CD4-positive, alpha-beta T cell treated with Interleukin-12 subunit alpha and Interleukin-12 subunit beta, for 1 hour (primary cell): ENCODE results near the gene GALNS.
"Not testable (repeated sequence)": the region's sequence is repeated elsewhere in the genome, so short reads cannot be mapped to it uniquely, and the experiment has no call there.

ENCODE experiments used
- DNase-seq: peaks from one replicate; pipeline ENCODE4 v3.0.0-alpha.2; 2020

The GALNS gene

DNA sequence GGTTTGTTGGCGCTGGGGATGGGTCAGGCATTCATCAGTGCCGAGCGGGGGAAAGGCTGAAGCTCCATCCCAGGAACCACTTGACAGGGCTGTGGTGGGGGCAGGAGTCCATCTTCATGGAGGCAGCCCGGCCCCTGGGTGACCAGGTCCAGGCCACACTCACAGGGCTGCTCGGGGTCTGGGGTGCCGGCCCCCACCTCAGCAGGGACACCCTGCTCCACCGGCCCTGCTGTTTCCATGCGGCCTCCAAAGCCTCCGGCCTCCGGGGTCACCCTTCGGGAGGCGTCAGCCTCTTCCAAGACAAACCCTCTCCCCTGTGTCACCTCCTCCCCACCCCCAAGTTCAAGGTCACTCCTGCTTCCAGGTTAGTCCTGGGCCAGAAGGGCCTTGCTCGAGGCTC, 22.1 kb downstream of the GALNS start:
- DNase-seq = no peak

DNA sequence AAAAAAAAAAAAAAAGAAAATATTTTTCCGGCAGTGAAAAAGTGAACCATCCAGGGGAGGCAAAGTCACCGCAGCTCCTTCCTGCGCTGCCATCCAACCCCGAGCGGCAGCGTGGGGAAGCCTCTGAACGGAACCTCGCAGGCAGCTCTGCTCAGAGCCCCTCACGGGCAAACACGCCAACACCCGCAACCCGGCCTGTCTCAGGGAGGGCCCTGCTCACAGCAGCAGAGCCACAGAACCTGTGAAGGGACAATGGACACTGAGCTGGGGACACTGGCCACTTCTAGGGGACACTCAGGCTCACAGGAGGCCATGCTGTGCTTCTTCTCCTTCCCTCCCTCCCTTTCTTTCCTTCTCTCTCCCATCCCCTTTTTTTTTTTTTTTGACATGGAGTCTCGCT, 23.7 kb downstream of the GALNS start:
- DNase-seq = no peak

- no peak for DNase-seq
Observed at GRCh38 chr16:88831838-88832237, 24.9 kb downstream of the GALNS start.

- no peak for DNase-seq
Observed at GRCh38 chr16:88830783-88831182, 26.0 kb downstream of the GALNS start.

GRCh38 chr16:88830258-88830657, 26.5 kb downstream of the GALNS start:
- no peak for DNase-seq

DNA sequence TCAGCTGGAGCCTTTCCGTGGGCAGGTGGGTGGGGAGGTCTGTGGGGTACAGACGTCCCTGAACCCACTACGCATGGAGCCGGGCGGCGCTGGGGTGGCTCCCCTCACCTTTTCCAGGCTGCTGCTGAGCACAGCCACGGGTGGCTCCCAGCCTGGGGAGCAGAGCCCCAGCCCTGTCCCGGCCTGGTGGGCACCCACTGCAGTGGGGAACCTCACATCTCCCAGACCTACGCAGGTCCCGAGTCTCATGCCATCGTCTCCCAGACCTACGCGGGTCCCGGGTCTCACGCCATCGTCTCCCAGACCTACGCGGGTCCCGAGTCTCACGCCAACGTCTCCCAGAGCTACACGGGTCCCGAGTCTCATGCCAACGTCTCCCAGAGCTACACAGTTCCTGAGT, 28.0 kb downstream of the GALNS start:
- DNase-seq = no peak

DNA sequence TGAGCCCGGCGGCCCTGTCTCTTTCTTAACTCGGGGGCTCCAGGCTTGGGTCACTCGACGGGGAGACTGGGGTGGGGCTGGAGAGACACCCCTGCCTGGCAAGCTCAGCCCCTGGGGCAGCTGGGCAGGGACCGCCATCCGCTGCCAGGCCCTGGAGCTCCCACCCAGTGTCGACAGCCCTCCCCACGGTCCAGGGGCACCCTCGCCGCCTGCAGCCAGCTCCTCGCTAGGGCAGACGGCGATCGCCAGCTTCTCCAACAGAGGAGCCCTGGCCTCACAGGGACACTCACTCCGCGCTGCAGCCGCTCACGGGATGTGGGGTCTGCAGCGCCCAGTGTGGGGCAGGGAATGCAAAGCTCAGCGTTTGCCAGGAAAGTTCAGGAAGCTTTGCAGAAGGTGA, 29.0 kb downstream of the GALNS start:
- DNase-seq = no peak

- DNase-seq = no peak
Observed at GRCh38 chr16:88826070-88826840, 30.5 kb downstream of the GALNS start.

DNA sequence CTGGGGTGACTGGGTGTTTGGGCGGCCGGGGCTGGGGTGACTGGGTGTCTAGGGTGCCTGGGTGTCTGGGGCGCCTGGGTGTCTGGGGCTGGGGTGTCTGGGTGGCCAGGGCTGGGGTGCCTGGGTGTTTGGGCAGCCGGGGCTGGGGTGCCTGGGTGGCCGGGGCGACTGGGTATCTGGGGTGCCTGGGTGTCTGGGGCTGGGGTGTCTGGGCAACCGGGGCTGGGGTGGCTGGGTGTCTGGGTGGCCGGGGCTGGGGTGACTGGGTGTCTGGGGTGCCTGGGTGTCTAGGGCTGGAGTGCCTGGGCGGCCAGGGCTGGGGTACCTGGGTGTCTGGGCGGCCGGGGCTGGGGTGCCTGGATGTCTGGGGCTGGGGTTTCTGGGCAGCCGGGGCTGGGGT, 31.6 kb downstream of the GALNS start:
- DNase-seq = no peak

DNA sequence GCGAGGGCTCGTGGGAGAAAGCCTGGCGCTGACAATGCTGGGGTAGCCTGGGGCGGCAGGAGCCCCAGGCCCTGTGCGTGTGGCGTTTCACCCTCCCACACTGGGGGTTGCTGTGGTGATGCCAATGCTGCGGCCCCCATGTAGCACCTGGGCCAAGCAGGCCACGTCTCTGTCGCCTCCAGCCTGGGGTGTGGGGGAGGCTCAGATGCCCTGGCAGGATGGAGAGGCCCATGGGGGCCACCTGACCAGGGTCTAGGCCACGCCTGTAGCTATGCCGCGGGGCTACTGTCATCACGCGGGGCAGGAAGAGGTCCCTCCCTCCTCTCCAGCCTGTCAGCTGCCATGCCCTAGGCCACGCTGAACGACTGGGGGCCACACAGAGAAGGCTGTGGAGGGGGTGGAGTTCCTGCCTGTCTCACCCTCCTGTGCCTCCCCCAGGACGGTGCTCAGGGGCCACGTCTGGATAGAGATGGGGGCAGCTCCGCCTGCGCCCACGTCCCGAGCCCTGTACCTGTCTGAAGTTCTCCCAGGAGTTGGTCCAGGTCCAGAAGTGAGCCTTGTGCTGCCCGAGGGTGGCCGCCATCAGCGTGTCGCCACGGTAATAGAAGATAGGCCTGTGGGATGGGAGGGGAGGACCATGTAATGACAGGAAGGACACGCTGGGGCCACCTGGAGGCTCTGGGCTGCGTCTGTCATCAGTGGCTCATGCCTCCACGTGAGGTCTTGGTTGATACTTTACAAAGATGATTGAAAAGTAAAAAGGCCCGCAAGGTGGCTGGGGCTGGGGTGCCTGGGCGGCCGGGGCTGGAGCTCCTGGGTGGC, 32.3 kb downstream of the GALNS start:
- DNase-seq = no peak

- DNase-seq = not testable (repeated sequence)
Observed at GRCh38 chr16:88823646-88824045, 33.1 kb downstream of the GALNS start.

DNA sequence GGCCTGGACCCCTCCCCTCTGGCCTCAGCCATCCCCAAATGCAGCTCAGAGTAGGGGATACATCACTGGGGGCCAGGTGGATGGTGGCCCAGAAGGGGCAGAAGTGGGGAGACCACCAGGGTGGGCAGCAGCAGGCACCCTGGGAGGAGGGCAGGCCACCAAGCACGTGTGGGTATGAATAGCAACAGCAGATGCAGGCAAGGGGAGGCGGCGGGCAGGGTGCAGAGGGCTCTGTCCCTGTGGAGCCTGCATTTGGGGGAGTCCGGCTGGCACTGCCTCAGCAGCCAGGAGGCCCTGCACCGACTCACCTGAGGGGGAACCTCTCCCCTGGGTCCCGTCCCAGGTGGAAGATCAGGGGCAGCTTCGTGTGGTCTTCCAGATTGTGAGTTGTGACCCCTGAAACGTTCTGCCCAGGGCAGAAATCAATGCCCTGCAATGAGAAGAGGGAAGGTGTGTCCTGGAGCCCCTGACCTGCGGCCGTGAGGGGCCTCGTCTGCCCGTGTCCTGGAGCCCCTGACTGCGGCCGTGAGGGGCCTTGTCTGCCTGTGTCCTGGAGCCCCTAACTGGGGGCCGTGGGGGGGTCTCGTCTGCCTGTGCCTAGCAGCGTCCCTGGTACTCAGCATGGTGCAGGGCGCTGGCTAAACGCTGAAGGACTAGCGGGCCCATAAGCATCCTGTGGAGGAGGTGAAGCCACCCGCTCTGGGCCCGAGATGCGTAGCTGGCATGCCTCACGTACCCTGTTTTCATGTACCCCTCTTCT, 34.3 kb downstream of the GALNS start:
- no peak for DNase-seq

DNA sequence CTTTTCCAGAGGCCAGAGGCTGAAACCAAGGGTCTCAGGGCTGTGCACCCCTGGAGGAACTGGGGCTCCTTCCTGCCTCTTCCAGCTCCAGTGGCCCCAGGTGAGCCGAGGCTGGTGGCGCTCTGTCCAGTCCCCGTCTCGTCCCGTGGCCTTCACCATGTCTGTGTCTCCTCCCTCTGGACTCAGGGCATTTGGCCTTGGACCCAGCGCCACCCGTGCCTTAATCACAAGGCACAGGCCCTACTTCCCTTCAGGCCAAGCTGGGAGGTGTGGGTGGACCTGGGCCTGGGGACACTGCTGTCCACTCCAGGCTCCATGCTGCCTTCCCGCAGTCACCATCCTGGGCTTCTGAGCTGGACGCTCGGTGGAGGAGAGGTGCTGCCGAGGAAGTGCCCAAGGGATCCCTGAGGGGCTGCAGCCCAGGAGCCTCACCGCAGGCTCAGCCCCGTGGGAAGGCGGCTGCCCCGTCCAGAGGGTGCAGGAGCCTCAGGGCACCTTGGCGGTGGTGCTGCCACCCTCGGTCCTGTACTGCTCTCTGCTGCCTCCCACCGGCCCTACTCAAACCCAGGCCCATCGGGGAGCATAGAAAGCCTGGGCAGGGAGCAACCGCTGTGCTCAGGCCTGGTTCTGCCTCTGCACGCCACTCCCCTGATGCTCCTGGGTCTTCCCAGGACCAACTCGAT, 35.4 kb downstream of the GALNS start:
- no peak for DNase-seq

DNA sequence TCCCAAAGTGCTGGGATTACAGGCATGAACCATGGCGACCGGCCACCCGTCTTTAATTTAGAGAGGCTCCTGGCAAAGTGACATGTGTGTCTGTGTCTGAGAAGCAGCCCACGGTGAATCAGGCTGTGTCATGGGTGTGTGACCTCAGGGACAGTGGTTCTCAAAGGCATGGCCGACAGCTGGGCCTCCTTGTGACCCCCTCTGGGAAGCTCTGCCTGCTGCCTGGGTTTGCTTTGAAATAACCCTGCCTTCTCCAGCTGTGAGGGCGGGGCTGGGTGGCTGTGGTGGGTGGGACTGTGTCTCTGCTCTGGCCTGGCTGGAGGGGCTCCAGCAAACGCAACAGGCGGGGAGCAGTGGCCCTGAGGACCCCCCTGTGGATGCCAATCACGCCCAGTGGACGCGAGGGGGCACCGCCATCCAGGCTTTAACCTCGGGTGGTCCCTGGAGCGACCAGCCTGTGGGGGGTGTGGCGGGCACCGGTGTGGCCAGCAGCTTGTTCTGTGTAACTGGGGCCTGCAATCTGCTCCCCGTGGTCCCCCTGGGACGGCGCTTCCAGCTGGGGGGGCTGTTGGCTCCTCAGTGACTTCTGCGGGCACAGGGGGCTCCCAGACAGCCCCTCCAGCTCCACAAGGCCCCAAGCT, 36.2 kb downstream of the GALNS start:
- no peak for DNase-seq

- DNase-seq = no peak
Observed at GRCh38 chr16:88819126-88819525, 37.6 kb downstream of the GALNS start.

- DNase-seq = no peak
Observed at GRCh38 chr16:88818575-88818874, 38.2 kb downstream of the GALNS start.

DNA sequence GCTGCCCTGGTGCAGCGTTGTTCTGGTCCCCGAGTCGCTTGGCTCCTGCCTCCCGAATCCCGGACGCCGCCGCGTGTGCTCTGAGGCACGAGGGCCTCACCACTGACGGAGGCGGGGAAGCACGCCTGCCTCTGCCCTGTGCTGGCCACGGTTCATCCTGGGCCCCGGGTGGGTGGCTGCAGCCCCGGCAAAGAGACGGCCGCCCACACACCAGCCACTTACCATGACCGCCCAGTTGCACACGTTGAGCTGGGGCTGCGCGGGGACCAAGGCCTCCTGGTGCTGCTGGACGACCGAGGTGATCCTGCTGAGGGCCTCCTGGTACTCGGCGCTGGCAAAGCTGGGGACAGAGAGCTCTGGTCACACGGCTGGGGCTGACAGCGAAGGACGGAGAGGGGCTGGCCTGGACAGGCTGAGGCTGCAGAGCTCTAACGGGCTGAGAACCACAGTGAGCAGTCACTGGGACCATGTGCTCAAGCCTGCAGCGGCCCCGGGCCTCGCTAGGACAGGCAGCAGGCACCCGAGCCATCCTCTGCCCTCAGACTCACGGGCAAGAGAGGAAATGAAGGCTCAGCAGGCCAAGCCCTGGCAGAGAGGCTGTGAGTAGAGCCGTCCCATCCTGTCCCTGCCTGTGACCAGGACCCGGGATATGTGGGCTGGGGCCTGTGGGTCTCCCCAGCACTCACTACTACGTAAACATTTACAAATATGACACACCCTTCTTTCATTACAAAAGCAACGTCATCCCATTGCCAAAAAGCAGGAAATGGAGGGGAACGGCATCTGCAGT, 38.8 kb downstream of the GALNS start:
- DNase-seq = no peak

DNA sequence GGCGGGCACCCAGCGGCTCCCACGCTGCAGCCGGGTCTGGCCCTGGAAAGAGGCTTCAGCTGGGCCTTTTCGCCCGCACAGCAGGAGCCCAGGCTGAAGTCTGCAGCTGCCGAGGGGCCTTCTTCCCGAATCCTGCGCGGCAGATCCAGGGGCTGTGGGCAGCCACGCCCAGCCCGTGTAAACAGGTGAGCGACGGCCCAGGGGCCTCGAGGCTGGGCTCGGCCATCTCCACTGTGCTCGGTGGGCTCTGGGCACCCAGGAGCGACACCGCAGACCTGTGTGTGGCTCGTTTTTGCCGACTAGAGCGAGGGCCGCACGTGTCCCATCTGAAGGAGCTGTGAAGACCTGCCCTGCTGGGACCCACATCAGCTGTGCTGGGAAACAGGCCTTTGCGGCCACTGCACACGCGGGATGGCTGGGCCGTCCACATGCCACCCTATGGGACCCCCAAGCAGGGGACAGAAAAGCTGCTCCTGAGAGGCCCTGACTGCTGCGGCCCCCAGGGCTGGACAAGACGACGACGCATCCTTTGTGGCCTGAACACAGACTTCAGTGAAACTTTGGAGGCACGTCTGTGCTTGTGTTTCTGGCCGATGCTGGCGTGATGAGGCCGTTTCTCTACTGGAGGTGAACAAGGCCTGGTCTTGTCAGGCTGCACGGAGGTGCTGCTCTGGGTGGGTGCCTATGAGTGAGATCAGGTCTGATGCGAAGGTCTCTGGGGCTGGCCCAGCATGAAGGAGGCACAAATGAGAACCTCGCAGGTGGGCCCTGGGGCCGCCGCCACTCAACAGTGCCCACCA, 39.8 kb downstream of the GALNS start:
- no peak for DNase-seq

DNA sequence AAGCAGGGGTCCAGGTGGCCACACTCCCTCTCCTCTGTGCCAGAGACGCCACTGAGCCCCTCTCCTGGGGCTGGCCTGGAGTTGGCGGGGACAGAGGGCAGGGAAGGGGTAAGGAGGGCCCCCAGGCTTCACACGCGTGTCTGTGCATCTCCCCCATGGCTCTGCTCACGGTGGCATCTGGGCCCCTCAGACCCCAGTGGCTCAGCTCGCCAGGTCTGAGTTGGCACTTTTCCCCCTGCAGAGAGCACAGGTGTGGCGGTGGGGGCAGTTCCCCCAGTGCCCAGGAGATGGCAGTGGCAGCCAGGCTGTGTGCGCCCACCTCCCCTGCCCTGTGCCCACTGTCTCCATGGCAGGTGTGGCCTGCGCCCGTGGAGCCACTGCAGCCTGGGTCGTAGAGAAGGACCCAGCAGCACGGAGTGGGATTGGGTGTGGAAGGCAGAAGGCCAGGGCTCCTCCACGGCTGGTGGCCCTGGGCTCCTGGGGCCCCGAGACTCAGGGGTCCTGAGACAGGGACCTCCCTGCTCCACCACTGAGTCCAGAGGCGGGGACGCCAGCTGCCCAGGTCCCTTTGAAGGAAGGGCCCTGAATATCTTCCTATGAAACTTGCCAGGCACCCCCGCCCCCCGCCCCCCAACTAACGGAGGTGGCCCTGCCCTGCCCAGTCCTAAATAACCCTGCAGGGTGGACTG, 40.7 kb downstream of the GALNS start:
- DNase-seq = peak; percentile 59

DNA sequence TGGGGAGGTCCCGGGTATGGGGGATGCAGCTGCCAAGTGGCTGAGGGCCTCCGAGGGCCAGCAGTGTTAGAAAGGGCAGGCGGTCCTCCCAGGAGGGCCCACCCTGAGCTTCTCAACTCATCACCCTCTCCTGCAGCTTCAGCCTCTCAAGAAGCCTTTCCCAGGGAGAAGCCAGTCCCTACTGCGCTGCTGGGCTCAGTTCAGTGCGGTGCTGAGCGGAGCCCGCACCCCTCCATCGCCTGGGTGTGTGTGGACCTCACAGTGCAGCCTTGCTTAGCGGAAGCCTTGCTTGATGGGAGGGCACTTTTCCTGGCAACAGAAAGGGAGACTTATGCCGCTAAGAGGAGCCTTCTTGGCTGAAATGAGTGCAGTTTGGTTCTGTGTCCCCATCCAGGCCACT, 41.5 kb downstream of the GALNS start:
- no peak for DNase-seq

- no peak for DNase-seq
Observed at GRCh38 chr16:88814144-88814502, 42.6 kb downstream of the GALNS start.
